Epithelial cell of proximal tubule (primary cell): Measurements from ENCODE around the gene XAB2. TPM values are rescaled to one million over a fixed set of nuclear protein-coding genes. Genes with fewer than 3 reads are reported as not detected.
"Not testable (repeated sequence)": the region's sequence is repeated elsewhere in the genome, so short reads cannot be mapped to it uniquely, and the experiment has no call there.

ENCODE experiments used
- DNase-seq: peaks from one replicate; pipeline ENCODE4 v3.0.0-alpha.2; 2011; ENCODE audit warnings: low read depth
- H3K4me3 ChIP-seq: 2 replicates; pipeline ENCODE4 v1.5.1; 2011; ENCODE audit warnings: low read depth, mild to moderate bottlenecking, low read length
- total RNA-seq: library from RNA; depleted of rRNA; stranded (reverse); fragments of >200 nt; gene quantifications from 2 replicates; pipeline ENCODE4 v1.2.3, GENCODE V29; 2015
- TF ChIP-seq, protein P1 (sequence below): conservative IDR thresholded peaks from 2 replicates; pipeline ENCODE4 v1.5.1; 2012; ENCODE audit warnings: low read depth, mild to moderate bottlenecking, low read length

Gene XAB2
- total RNA-seq, 1 donor from 2014 or later, result 44.1 TPM

DNA sequence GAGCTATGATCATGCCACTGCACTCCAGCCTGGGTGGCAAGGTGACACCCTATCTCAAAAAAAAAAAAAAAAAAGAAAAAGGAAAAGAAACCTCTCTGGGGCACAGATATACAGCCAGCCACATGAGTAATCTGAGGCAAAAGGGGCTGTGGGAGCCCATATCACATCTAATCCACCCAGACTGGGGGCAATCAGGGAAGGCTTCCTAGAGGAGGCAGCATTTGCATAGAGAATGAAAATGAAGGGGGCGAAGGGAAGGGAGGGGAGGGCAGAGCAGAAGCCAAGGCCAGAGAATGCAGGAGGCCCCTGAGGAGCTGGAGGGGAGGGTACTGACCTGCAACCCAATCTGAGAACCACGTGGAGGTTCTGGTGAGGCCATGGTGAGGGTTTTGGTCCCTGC, 20.8 kb upstream of the XAB2 start:
- TF ChIP-seq, protein P1, sequence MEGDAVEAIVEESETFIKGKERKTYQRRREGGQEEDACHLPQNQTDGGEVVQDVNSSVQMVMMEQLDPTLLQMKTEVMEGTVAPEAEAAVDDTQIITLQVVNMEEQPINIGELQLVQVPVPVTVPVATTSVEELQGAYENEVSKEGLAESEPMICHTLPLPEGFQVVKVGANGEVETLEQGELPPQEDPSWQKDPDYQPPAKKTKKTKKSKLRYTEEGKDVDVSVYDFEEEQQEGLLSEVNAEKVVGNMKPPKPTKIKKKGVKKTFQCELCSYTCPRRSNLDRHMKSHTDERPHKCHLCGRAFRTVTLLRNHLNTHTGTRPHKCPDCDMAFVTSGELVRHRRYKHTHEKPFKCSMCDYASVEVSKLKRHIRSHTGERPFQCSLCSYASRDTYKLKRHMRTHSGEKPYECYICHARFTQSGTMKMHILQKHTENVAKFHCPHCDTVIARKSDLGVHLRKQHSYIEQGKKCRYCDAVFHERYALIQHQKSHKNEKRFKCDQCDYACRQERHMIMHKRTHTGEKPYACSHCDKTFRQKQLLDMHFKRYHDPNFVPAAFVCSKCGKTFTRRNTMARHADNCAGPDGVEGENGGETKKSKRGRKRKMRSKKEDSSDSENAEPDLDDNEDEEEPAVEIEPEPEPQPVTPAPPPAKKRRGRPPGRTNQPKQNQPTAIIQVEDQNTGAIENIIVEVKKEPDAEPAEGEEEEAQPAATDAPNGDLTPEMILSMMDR, result no peak
- DNase-seq, result no peak
- H3K4me3 ChIP-seq, result no peak overlapping the region

DNA sequence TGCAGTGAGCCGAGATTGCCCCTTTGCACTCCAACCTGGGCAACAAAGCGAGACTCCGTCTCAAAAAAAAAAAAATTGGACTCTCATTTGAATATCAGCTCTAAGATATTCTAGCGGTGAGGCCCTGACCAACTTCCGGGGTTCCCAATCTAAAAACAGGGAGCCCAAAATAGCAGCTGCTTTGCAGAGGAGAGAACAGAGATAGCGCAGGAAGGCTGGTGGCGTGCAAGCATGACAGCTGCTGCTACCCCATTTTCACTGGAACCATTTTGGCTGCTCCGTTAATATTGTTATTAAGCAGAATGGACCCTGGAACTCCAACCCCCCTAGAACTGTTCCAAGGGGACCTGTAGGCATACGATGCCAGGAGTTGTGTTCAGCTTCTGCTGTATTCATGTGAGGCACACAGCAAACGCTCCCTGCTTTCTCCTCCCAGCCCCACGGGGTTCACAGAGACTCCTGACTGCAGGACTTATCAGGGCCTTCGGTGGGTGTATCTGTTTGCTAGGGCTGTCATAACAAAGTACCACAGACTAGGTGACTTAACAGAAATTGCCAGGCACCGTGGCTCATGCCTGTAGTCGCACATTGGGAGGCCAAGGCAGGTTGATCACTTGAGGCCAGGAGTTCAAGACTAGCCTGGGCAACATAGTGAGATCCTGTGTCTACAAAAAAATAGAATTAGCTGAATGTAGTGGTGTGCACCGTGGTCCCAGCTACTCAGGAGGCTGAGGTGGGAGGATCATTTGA, 19.1 kb upstream of the XAB2 start:
- TF ChIP-seq, protein P1, result no peak
- no peak for DNase-seq
- no peak overlapping the region for H3K4me3 ChIP-seq

DNA sequence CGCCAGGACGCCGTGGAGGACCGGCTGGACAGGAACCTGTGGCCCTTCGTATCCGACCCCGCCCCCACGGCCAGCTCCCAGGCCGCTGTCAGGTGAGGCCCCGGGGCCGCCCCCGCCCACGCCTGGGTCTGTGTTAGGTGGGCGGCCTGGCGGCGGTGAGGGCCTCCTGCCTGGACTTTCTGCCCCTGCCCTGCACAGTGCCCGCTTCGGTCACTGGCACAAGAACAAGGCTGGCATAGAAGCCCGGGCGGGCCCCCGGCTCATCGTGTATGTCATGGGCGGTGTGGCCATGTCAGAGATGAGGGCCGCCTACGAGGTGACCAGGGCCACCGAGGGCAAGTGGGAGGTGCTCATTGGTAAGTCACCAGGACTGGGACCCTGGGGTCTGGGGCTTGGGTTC, 17.8 kb upstream of the XAB2 start:
- TF ChIP-seq, protein P1, result no peak
- DNase-seq, result no peak
- H3K4me3 ChIP-seq, result no peak overlapping the region

DNA sequence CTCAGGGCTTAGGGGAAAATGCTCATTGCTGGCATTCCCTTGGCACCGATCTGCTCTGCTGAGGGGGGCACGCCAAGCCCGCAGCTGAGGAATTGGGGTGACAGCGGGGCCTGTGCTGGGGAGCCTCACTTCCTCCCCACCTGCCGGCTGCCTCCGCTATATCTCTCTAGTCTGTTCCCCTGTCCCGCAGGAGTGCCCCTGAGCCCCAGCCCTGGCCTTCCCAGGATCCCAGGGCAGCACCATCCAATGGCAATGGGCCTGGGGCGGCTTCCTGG, 17.0 kb upstream of the XAB2 start:
- TF ChIP-seq, protein P1, result no peak
- no peak overlapping the region for H3K4me3 ChIP-seq
- no peak for DNase-seq

DNA sequence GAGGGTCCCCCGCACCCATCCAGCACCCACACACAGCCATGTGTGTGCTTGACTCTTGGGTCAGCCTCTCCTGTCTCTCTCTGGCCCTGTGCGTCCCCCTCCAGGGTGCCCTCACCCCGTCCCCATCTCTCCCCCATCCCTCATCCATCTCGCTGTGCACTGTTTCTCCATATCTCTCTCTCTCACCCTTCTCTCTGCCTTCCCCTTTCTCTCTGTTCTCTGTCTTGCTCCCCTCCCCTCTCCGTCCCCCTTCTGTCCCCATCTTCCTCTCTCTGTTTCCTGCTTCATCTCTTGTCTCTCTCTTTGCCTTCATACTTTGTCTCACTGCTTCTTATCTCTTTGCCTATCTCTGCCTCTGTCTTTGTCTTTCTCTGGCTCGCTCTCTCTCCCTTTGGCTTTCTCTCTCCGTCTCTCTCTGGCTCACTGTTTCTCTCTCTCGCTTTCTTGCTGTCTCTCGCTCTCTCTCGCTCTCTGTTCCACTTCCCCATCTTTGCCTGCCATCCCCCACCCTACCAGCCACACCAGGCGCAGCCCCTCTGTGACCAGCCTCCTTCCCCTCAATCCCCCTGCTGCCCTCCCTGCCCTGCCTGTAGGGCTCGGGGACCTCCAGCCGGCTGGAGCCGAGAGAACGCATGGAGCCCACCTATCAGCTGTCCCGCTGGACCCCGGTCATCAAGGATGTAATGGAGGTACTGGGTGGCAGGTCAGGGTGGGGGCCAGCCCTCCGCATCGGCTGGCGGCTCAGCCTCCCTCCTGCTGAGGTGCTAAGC, 16.5 kb upstream of the XAB2 start:
- no peak overlapping the region for H3K4me3 ChIP-seq
- TF ChIP-seq, protein P1, result no peak
- DNase-seq, result no peak

DNA sequence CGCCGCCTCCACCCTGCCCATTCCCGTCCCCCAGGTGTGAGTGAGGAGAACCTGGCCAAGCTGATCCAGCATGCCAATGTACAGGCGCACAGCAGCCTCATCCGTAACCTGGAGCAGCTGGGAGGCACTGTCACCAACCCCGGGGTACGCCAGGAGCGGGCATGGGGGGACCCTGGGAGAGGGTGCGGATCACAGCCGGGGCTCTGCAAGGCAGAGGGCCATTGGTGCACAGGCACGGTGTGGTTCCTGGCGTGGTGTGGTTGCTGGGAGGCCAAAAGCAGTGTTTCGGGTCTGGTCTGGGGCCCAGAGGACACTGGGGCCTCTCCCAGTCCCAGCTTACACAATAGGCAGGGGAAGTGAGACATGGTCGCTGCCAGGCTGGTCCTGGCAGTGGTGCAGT, 15.8 kb upstream of the XAB2 start:
- no peak overlapping the region for H3K4me3 ChIP-seq
- TF ChIP-seq, protein P1, result no peak
- DNase-seq, result no peak

DNA sequence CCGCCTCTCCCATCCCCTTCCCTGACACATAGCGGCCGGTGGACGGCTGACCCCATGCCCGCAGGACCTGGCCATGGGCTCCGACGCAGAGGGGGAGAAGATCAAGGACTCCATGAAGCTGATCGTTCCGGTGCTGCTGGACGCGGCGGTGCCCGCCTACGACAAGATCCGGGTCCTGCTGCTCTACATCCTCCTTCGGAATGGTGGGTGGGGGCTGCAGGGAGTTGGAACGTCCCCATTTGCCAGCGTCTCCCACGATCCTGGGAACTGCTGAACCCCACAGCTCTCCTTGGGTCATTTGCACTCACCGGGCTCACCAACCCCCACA, 15.2 kb upstream of the XAB2 start:
- no peak overlapping the region for H3K4me3 ChIP-seq
- TF ChIP-seq, protein P1, result no peak
- no peak for DNase-seq

DNA sequence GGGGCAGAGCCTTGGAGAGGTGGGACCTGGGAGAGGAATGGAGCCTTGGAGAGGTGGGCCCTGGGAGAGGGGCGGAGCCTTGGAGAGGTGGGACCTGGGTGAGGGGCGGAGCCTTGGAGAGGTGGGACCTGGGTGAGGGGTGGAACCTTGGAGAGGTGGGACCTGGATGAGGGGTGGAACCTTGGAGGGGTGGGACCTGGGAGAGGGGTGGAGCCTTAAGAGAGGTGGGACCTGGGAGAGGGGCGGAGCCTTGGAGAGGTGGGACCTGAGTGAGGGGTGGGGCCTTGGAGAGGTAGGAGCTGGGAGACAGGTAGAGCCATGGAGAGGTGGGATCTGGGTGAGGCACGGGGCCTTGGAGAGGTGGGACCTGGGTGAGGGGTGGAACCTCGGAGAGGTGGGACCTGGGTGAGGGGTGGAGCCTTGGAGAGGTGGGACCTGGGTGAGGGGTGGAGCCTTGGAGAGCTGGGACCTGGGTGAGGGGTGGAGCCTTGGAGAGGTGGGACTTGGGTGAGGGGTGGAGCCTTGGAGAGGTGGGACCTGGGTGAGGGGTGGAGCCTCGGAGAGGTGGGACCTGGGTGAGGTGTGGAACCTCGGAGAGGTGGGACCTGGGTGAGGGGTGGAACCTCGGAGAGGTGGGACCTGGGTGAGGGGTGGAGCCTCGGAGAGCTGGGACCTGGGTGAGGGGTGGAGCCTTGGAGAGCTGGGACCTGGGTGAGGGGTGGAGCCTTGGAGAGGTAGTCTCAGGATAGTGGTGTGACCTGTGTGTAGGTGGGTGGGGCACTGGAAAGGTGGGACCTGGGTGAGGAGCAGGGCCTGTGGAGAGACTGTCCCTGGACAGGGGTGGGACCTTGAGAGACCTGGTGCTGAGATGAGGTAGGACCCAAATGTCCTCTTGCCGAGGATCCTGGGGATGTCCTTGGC, 14.5 kb upstream of the XAB2 start:
- not testable (repeated sequence) for H3K4me3 ChIP-seq, DNase-seq
